K562 (cell line): ENCODE data around the gene ADRA2A. TPM values are rescaled to one million over a fixed set of nuclear protein-coding genes. Genes with fewer than 3 reads are reported as not detected.

ENCODE experiments used
- ATAC-seq: fragments of 200-7000 bp; cut with Tn5 transposase; 3 replicates; pipeline ENCODE4 v1.9.1; 2020; ENCODE audit warnings: moderate library complexity
- BruUV-seq: library from RNA; stranded (reverse); fragments of 400-500 nt; replicated peaks from 2 replicates; lab custom pipeline; 2021; lab: Mats Ljungman, UMichigan
- CTCF ChIA-PET: fragments of 300-600 bp; formaldehyde crosslinking; extraction: SDS; loops from one replicate; lab custom pipeline; 2021; ENCODE audit warnings: low intra/inter-chr PET ratio; lab: Yijun Ruan, JAX
- POLR2A ChIA-PET: fragments of 300-600, 350-650 bp; sonication (Branson Sonifier 250); formaldehyde crosslinking; extraction: SDS; loops from one replicate; lab custom pipeline; 2021; ENCODE audit warnings: antibody characterized with exemption, inconsistent platforms; lab: Yijun Ruan, JAX
- DNase-seq, 4 experiments: peaks; one replicate each; pipeline versions ENCODE4 v3.0.0 to v3.0.0-alpha.2; 2011 to 2018; ENCODE audit warnings: low spot score in 3 of 4, mixed read lengths in 3 of 4; ENCODE audit errors: extremely low read depth in 1 of 4
- FAIRE-seq: peaks from 2 replicates; lab custom pipeline; 2011; peaks lifted over from hg19 to GRCh38; lab: Jason Lieb, UNC
- H2AFZ ChIP-seq: 2 replicates; pipeline ENCODE4 v1.6.0; 2011; ENCODE audit warnings: low read depth, low read length, control low read depth, inconsistent platforms
- H3K27ac ChIP-seq: fragments of 200-600 bp; 3 replicates; pipeline ENCODE4 v1.8.0; 2011; ENCODE audit warnings: low read depth, mild to moderate bottlenecking, control low read depth, inconsistent platforms, low read length, moderate library complexity, mixed read lengths; ENCODE audit errors: extremely low read depth
- H3K27me3 ChIP-seq, 2 experiments: fragments of 300-600 bp in 1 of 2; 2 replicates in 1 of 2; 3 replicates in 1 of 2; pipeline versions ENCODE4 v1.6.0 to v1.8.0; 2011; ENCODE audit warnings: inconsistent platforms in 2 of 2, low read length in 2 of 2, mild to moderate bottlenecking in 1 of 2, mixed read lengths in 1 of 2, moderate library complexity in 1 of 2; ENCODE audit not compliant: control insufficient read depth in 2 of 2, insufficient read depth in 2 of 2
- H3K36me3 ChIP-seq: fragments of 300-600 bp; 3 replicates; pipeline ENCODE4 v1.8.0; 2011; ENCODE audit warnings: mild to moderate bottlenecking, low read length, inconsistent platforms; ENCODE audit not compliant: control insufficient read depth, insufficient read depth
- H3K4me1 ChIP-seq, 2 experiments: fragments of 200-600 bp in 1 of 2; replicated peaks in 1 of 2; 2 replicates in 1 of 2; 3 replicates in 1 of 2; pipeline versions ENCODE4 v1.5.1 to v1.8.0; 2011; ENCODE audit warnings: inconsistent platforms in 2 of 2, low read length in 2 of 2, mild to moderate bottlenecking in 1 of 2, mixed read lengths in 1 of 2, moderate library complexity in 1 of 2; ENCODE audit not compliant: control insufficient read depth in 2 of 2, insufficient read depth in 2 of 2
- H3K4me2 ChIP-seq: 2 replicates; pipeline ENCODE4 v1.6.1; 2011; ENCODE audit warnings: low read length, control low read depth, inconsistent platforms, mixed read lengths; ENCODE audit not compliant: insufficient read depth
- H3K4me3 ChIP-seq: fragments of 200-600 bp; sonication (generic), shearing (Covaris generic); 2 replicates; pipeline ENCODE4 v1.5.1; 2016; ENCODE audit warnings: control low read depth, inconsistent platforms
- H3K79me2 ChIP-seq: fragments of 200-600 bp; 3 replicates; pipeline ENCODE4 v1.8.0; 2011; ENCODE audit warnings: low read length, inconsistent platforms; ENCODE audit not compliant: control insufficient read depth, insufficient read depth
- H3K9ac ChIP-seq, 2 experiments: 2 replicates each; pipeline versions ENCODE4 v1.6.0 to v1.6.1; 2011; ENCODE audit warnings: low read depth in 2 of 2, low read length in 2 of 2, control low read depth in 1 of 2, inconsistent platforms in 1 of 2, mild to moderate bottlenecking in 1 of 2, mixed read lengths in 1 of 2; ENCODE audit not compliant: insufficient read depth in 1 of 2
- H3K9me1 ChIP-seq: one replicate; pipeline ENCODE4 v1.6.0; 2011; ENCODE audit warnings: inconsistent platforms, mild to moderate bottlenecking, low read length, moderate library complexity; ENCODE audit not compliant: control insufficient read depth, insufficient read depth
- H3K9me3 ChIP-seq: replicated peaks from 2 replicates; pipeline ENCODE4 v1.5.1; 2011; ENCODE audit warnings: low read depth, low read length, inconsistent platforms; ENCODE audit not compliant: control insufficient read depth, insufficient read depth
- H4K20me1 ChIP-seq: replicated peaks from 2 replicates; pipeline ENCODE4 v1.6.1; 2011; ENCODE audit warnings: low read length, inconsistent platforms, mixed read lengths; ENCODE audit not compliant: control insufficient read depth, insufficient read depth
- NFIC ChIP-seq: fragments of 450-650 bp; IDR thresholded peaks from 2 replicates; pipeline ENCODE4 v1.6.1; 2017; ENCODE audit warnings: mild to moderate bottlenecking, inconsistent platforms
- NFIX ChIP-seq: fragments of 250-450 bp; sonication (Bioruptor Pico); IDR thresholded peaks from 2 replicates; pipeline ENCODE4 v1.4.0; 2020; ENCODE audit warnings: low read depth, mild to moderate bottlenecking, moderate library complexity
- ZNF239 ChIP-seq: fragments of 250-450 bp; sonication (Bioruptor Pico); IDR thresholded peaks from 2 replicates; pipeline ENCODE4 v1.4.0; 2020; ENCODE audit warnings: mild to moderate bottlenecking
- ZSCAN32 ChIP-seq: fragments of 450-650 bp; formaldehyde crosslinking; IDR thresholded peaks from 2 replicates; pipeline ENCODE4 v1.4.0; 2020; ENCODE audit warnings: mild to moderate bottlenecking, moderate library complexity
- WGBS: fragments of 100-300 bp; shearing (Covaris generic); methylation state at CpG from one replicate; pipeline ENCODE4 v1.1.6; 2016; ENCODE audit warnings: low coverage, mixed read lengths; ENCODE audit not compliant: insufficient coverage; ENCODE audit errors: missing lambda C conversion rate; 5-methylcytosine and 5-hydroxymethylcytosine counted together
- in situ Hi-C: fragments of 300-500 bp; cut with MboI; formaldehyde crosslinking; loops from 4 replicates; pipeline ENCODE4 v1.15.0; 2018; ENCODE audit warnings: inconsistent platforms, mixed read lengths
- intact Hi-C: fragments of 100-400 bp; cut with micrococcal nuclease; formaldehyde crosslinking; loops from 2 replicates; pipeline ENCODE4 v1.14.2; 2022
- polyA plus RNA-seq, 8 experiments: library from polyadenylated mRNA; depleted of rRNA in 4 of 8; stranded (reverse) in 5 of 8; unstranded in 3 of 8; fragments of >200 nt; fragmentation: Nextera tagmentation in 2 of 8; fragmentation: Illumina TruSeq in 1 of 8; extraction: Ambion mirVana in 2 of 8; extraction: Trizol in 1 of 8; gene quantifications; 2 replicates each; pipeline versions ENCODE4 v1.2.1 to v1.2.3, GENCODE V29; 2011 to 2014; ENCODE audit warnings: inconsistent platforms in 1 of 8, missing spikeins in 1 of 8
- total RNA-seq, 7 experiments: library from RNA; depleted of rRNA in 6 of 7; stranded (reverse); fragments of >200 nt in 6 of 7; fragmentation: Illumina TruSeq in 2 of 7; extraction: Trizol in 2 of 7; gene quantifications; 2 replicates each; pipeline versions ENCODE4 v1.2.1 to v1.2.3, GENCODE V29; 2011 to 2021; ENCODE audit warnings: low replicate concordance in 1 of 7
- TF ChIP-seq, protein P1 (sequence below): fragments of 450-650 bp; IDR thresholded peaks from 2 replicates; pipeline ENCODE4 v1.6.1; 2016; ENCODE audit warnings: antibody characterized with exemption

ADRA2A gene
- total and polyA plus RNA-seq, 9 of the 15 experiments (the other 6 are each of a cell fraction or from before 2014, with no cell fraction given): not detected

GRCh38 chr10:111108441-111108840, 31.6 kb downstream of the ADRA2A start (continued):
- TF ChIP-seq, protein P1, sequence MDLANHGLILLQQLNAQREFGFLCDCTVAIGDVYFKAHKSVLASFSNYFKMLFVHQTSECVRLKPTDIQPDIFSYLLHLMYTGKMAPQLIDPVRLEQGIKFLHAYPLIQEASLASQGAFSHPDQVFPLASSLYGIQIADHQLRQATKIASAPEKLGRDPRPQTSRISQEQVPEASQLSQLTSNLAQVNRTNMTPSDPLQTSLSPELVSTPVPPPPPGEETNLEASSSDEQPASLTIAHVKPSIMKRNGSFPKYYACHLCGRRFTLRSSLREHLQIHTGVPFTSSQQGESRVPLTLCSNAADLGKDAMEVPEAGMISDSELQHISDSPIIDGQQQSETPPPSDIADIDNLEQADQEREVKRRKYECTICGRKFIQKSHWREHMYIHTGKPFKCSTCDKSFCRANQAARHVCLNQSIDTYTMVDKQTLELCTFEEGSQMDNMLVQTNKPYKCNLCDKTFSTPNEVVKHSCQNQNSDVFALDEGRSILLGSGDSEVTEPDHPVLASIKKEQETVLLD: no peak
- no peak for TF ChIP-seq ZSCAN32 (CRISPR knock-in tag)

DNA sequence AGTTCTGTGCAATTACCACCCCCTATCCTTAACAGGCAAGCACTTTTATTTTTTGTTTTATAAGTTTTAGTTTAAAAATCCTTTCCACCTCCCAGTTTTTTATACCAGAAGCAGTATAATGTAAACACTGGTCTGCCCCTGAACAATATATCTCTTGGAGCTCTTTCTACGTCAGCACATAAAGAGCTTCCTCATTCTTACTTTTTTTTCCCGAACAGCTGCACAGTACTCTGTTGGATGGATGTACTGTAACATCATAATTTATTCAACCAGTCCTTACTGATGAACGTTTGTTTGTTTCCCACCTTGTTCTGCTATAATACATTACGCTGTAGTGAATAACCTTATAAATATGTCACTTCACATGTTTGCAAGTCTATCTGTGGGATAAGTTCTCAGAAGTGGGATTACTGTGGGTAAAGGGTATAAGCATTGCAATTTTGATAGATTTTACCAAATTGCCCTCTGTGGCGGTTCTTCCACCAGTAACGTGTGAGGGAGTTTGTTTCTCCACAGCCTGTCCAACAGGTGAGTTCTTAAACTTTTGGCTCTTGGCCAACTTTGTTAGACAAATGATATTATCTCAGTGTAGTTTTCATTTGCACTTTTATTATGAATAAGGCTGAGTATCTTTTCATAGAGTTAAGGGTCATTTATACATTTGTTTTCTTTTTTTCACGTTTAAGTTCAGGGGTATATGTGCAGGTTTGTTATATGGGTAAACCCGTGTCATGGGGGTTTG, 32.8 kb downstream of the ADRA2A start:
- peaks cover 0 to 13% of the 10 kb centered on the region in 2 experiments; a peak in 3 of 5 replicates for H3K27me3 ChIP-seq
- no peaks in the 10 kb centered on the region for H3K79me2 ChIP-seq
- no peaks in the 10 kb centered on the region for H3K36me3 ChIP-seq
- no peak overlapping the region for H3K27ac ChIP-seq
- no peak overlapping the region for H3K4me3 ChIP-seq
- WGBS: 3% methylated on average over 8 of the region's 8 CpGs
- BruUV-seq: no TSS peak
- ATAC-seq (no peak), DNase-seq (no peak)
- in situ Hi-C loops: no loop called here
- H3K9me1 ChIP-seq: no peaks in the 10 kb centered on the region
- H3K4me1 ChIP-seq: no peaks in the 10 kb centered on the region
- POLR2A ChIA-PET: no interaction called here
- intact Hi-C loops: no loop called here
- no peaks in the 10 kb centered on the region for H4K20me1 ChIP-seq
- H2AFZ ChIP-seq: no peak overlapping the region
- TF ChIP-seq NFIC (peak; percentile 90), NFIX (CRISPR knock-in tag) (peak; percentile 74), ZNF239 (CRISPR knock-in tag) (no peak)
- TF ChIP-seq, all 486 proteins: peak for 2
- CTCF ChIA-PET: no interaction called here
- Histone ChIP-seq H3K9ac (no peak overlapping the region), H3K4me2 (no peak overlapping the region), H3K9me3 (no peaks in the 10 kb centered on the region)
- FAIRE-seq: no peak
